GM08714 (cell line): ENCODE results near the gene TM2D1.

ENCODE experiments used
- H3K4me3 ChIP-seq: fragments of 200-500 bp; sonication (Bioruptor generic); 2 replicates; pipeline ENCODE4 v1.5.1; 2014; ENCODE audit warnings: mild to moderate bottlenecking, low read length, inconsistent platforms
- ZNF274 ChIP-seq: IDR thresholded peaks from 2 replicates; pipeline ENCODE4 v1.6.1; 2012; ENCODE audit warnings: mild to moderate bottlenecking, low read depth, low read length

TM2D1 gene

GRCh38 chr1:61642475-61643232 is 82.3 kb downstream of the TM2D1 start:
- TF ChIP-seq ZNF274 = no peak
- no peak overlapping the region for H3K4me3 ChIP-seq

GRCh38 chr1:61641578-61642336 is 83.2 kb downstream of the TM2D1 start:
- no peak for TF ChIP-seq ZNF274
- no peak overlapping the region; the same call in 1 of the 2 replicates for H3K4me3 ChIP-seq

- H3K4me3 ChIP-seq = no peak overlapping the region
Observed at GRCh38 chr1:61640531-61641530, 84.1 kb downstream of the TM2D1 start.

GRCh38 chr1:61639608-61640336 is 85.2 kb downstream of the TM2D1 start:
- H3K4me3 ChIP-seq = no peak overlapping the region
- no peak for TF ChIP-seq ZNF274

More at GRCh38 chr1:61640531-61641530, 84.1 kb downstream of the TM2D1 start:
- no peak for TF ChIP-seq ZNF274

- TF ChIP-seq ZNF274 = no peak
- no peak overlapping the region for H3K4me3 ChIP-seq
Observed at GRCh38 chr1:61638911-61639605, 85.9 kb downstream of the TM2D1 start.

- H3K4me3 ChIP-seq = no peak overlapping the region
- no peak for TF ChIP-seq ZNF274
Observed at GRCh38 chr1:61638296-61638695, 86.6 kb downstream of the TM2D1 start.

GRCh38 chr1:61637470-61637869 is 87.5 kb downstream of the TM2D1 start:
- TF ChIP-seq ZNF274 = no peak
- H3K4me3 ChIP-seq = no peak overlapping the region

GRCh38 chr1:61636814-61637213 is 88.1 kb downstream of the TM2D1 start:
- no peak overlapping the region for H3K4me3 ChIP-seq
- no peak for TF ChIP-seq ZNF274

GRCh38 chr1:61636376-61636775 is 88.6 kb downstream of the TM2D1 start:
- no peak for TF ChIP-seq ZNF274
- H3K4me3 ChIP-seq = no peak overlapping the region

GRCh38 chr1:61635557-61635956 is 89.4 kb downstream of the TM2D1 start:
- TF ChIP-seq ZNF274 = no peak
- H3K4me3 ChIP-seq = no peak overlapping the region

- no peak overlapping the region for H3K4me3 ChIP-seq
- no peak for TF ChIP-seq ZNF274
Observed at GRCh38 chr1:61631436-61631835, 93.5 kb downstream of the TM2D1 start.
